Measurements from ENCODE around the gene SOWAHC. TPM values are rescaled to one million over a fixed set of nuclear protein-coding genes. Genes with fewer than 3 reads are reported as not detected.

Gene SOWAHC
- total RNA-seq, 1 experiment from 2014 or later = 21.4 TPM

DNA sequence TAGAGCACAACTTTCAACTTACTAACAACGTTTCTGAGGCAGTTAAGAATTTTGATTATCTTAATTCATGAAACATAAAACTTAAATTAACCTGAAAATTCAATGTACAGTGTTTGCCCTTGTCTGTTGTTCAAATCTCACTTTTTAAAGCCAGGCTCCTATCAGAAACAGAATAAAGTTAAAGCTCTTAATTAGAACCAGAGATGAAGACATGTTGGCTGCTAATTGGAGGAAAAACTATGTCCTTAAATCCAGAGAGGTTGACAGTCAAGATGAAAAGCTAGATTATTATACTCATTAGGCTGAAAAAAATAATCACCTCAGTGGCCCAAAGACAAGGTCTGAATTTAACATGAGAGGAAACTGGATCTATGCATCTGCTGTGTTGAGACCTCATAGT lies 52.3 kb downstream of the SOWAHC start:
- Mint-ChIP-seq H3K4me1 (ENCODE audit: low read depth, unreplicated experiment) (peaks cover 7% of the 10 kb centered on the region), H3K27ac (ENCODE audit: unreplicated experiment) (no peak overlapping the region)

More for the DNA sequence above, 52.3 kb downstream of the SOWAHC start:
- no TSS peak for BruUV-seq (replicated peaks)
- Mint-ChIP-seq H3K4me3 (ENCODE audit: unreplicated experiment) (no peak overlapping the region), H3K9me3 (ENCODE audit: unreplicated experiment) (no peaks in the 10 kb centered on the region), H3K27me3 (ENCODE audit: insufficient read depth, unreplicated experiment) (no peaks in the 10 kb centered on the region), H3K36me3 (ENCODE audit: insufficient read depth, unreplicated experiment) (no peaks in the 10 kb centered on the region)
- no peak for DNase-seq
- Histone ChIP-seq H3K9me3 (no peaks in the 10 kb centered on the region), H3K4me1 (peaks cover 1% of the 10 kb centered on the region; the same call in 1 of the 2 replicates), H3K27me3 (replicated peaks; ENCODE audit: control insufficient read depth, insufficient read depth, low read length) (no peaks in the 10 kb centered on the region), H3K36me3 (ENCODE audit: control insufficient read depth, insufficient read depth, low read length) (no peaks in the 10 kb centered on the region), H3K4me3 (ENCODE audit: low read depth, low read length) (no peak overlapping the region)
- TF ChIP-seq, protein P1, sequence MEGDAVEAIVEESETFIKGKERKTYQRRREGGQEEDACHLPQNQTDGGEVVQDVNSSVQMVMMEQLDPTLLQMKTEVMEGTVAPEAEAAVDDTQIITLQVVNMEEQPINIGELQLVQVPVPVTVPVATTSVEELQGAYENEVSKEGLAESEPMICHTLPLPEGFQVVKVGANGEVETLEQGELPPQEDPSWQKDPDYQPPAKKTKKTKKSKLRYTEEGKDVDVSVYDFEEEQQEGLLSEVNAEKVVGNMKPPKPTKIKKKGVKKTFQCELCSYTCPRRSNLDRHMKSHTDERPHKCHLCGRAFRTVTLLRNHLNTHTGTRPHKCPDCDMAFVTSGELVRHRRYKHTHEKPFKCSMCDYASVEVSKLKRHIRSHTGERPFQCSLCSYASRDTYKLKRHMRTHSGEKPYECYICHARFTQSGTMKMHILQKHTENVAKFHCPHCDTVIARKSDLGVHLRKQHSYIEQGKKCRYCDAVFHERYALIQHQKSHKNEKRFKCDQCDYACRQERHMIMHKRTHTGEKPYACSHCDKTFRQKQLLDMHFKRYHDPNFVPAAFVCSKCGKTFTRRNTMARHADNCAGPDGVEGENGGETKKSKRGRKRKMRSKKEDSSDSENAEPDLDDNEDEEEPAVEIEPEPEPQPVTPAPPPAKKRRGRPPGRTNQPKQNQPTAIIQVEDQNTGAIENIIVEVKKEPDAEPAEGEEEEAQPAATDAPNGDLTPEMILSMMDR (IDR thresholded peaks at IDR 0.05; ENCODE audit: insufficient read depth in 1 of 2, low read depth in 1 of 2, low read length in 1 of 2, severe bottlenecking in 1 of 2, unreplicated experiment in 1 of 2) = no peak
- intact Hi-C loops (cut with micrococcal nuclease; ENCODE audit: unreplicated experiment) = no loop called here
- CTCF ChIA-PET = interaction anchor here (1.0 kb wide), 1 partner anchor 49 kb away, joined by 3 read pairs; no protein-coding TSS in a partner anchor
- POLR2A ChIA-PET = no interaction called here

Other genes starting within 250 kb of the SOWAHC start
- gene SEPTIN10, start 398 bp upstream of the SOWAHC start, total RNA-seq (2022) = 77.3 and 83.7 TPM in 2 replicates
- gene RGPD5, start 179.9 kb downstream of the SOWAHC start, total RNA-seq (2022) = 62.0 TPM in 2 replicates

Measured in Caco-2 (cell line).